GOT3 (cell line): ENCODE results near the gene AJUBA.
"Not testable (repeated sequence)": the region's sequence is repeated elsewhere in the genome, so short reads cannot be mapped to it uniquely, and the experiment has no call there.

Source experiments
- DNase-seq: peaks from one replicate; lab custom pipeline; 2025; ENCODE audit warnings: mixed read lengths; lab: John Stamatoyannopoulos, UW

The AJUBA gene

GRCh38 chr14:22979748-22980392, 2.5 kb downstream of the AJUBA start:
- DNase-seq = no peak

GRCh38 chr14:22978981-22979671, 3.2 kb downstream of the AJUBA start:
- DNase-seq = no peak

- no peak for DNase-seq
These were observed 3.9 kb downstream of the AJUBA start for GRCh38 chr14:22978487-22978837.

GRCh38 chr14:22977684-22978486, 4.5 kb downstream of the AJUBA start:
- DNase-seq = no peak

GRCh38 chr14:22977434-22977683, 5.0 kb downstream of the AJUBA start:
- DNase-seq = no peak

GRCh38 chr14:22976620-22977433, 5.5 kb downstream of the AJUBA start:
- no peak for DNase-seq

GRCh38 chr14:22974530-22975313, 7.6 kb downstream of the AJUBA start:
- no peak for DNase-seq

- no peak for DNase-seq
These were observed 8.9 kb downstream of the AJUBA start for GRCh38 chr14:22973217-22974032.

- no peak for DNase-seq
These were observed 9.9 kb downstream of the AJUBA start for GRCh38 chr14:22972313-22972930.

GRCh38 chr14:22971152-22971551, 11.2 kb downstream of the AJUBA start:
- DNase-seq = no peak

- DNase-seq = no peak
These were observed 15.5 kb downstream of the AJUBA start for GRCh38 chr14:22966783-22967269.

GRCh38 chr14:22965916-22966782, 16.2 kb downstream of the AJUBA start:
- DNase-seq = not testable (repeated sequence)

- no peak for DNase-seq
These were observed 20.2 kb downstream of the AJUBA start for GRCh38 chr14:22962061-22962676.

- no peak for DNase-seq
These were observed 26.4 kb downstream of the AJUBA start for GRCh38 chr14:22955702-22956569.

GRCh38 chr14:22952418-22952817, 29.9 kb downstream of the AJUBA start:
- no peak for DNase-seq

- not testable (repeated sequence) for DNase-seq
These were observed 30.6 kb downstream of the AJUBA start for GRCh38 chr14:22951795-22952194.

- DNase-seq = no peak
These were observed 36.7 kb downstream of the AJUBA start for GRCh38 chr14:22945642-22946041.

GRCh38 chr14:22939684-22940083, 42.7 kb downstream of the AJUBA start:
- no peak for DNase-seq
